Fibroblast of lung (primary cell): Measurements from ENCODE around the gene PANX3.

ENCODE experiments used
- EZH2 ChIP-seq: IDR thresholded peaks from 2 replicates; pipeline ENCODE4 v1.5.1; 2012; ENCODE audit warnings: low read length, control low read depth, mild to moderate bottlenecking; ENCODE audit errors: missing control alignments
- TF ChIP-seq, protein P1 (sequence below), 2 donors: IDR thresholded peaks in 1 of 2; conservative IDR thresholded peaks in 1 of 2; 1 replicate in 1 of 2; 2 replicates in 1 of 2; pipeline ENCODE4 v1.5.1; 2011 to 2012; ENCODE audit warnings: low read length in 2 of 2, control low read depth in 1 of 2, inconsistent platforms in 1 of 2, low read depth in 1 of 2, mild to moderate bottlenecking in 1 of 2

- TF ChIP-seq, protein P1, sequence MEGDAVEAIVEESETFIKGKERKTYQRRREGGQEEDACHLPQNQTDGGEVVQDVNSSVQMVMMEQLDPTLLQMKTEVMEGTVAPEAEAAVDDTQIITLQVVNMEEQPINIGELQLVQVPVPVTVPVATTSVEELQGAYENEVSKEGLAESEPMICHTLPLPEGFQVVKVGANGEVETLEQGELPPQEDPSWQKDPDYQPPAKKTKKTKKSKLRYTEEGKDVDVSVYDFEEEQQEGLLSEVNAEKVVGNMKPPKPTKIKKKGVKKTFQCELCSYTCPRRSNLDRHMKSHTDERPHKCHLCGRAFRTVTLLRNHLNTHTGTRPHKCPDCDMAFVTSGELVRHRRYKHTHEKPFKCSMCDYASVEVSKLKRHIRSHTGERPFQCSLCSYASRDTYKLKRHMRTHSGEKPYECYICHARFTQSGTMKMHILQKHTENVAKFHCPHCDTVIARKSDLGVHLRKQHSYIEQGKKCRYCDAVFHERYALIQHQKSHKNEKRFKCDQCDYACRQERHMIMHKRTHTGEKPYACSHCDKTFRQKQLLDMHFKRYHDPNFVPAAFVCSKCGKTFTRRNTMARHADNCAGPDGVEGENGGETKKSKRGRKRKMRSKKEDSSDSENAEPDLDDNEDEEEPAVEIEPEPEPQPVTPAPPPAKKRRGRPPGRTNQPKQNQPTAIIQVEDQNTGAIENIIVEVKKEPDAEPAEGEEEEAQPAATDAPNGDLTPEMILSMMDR (conservative IDR thresholded peaks at IDR 0.05 in 1 of 2, IDR thresholded peaks at IDR 0.05 in 1 of 2; ENCODE audit: low read depth in 1 of 2, low read length in 2 of 2) = no peak
- TF ChIP-seq EZH2 = no peak
Measured at GRCh38 chr11:124622531-124623451, 11.6 kb downstream of the PANX3 start, which contains the start of gene TBRG1.
